A549 (cell line): Measurements from ENCODE around the gene MYH15.

Source experiments
- CHD4 ChIP-seq: fragments of 200-600 bp; sonication (generic); IDR thresholded peaks from 2 replicates; pipeline ENCODE4 v1.6.1; 2016; ENCODE audit warnings: antibody characterized with exemption, mild to moderate bottlenecking, borderline replicate concordance
- POLR2A ChIP-seq: IDR thresholded peaks from 2 replicates; pipeline ENCODE4 v1.6.1; 2012; ENCODE audit warnings: mild to moderate bottlenecking, low read length
- POLR2AphosphoS2 ChIP-seq: conservative IDR thresholded peaks from 2 replicates; pipeline ENCODE4 v1.6.1; 2012; ENCODE audit warnings: low read length, improper control_type of control experiment, inconsistent platforms

DNA sequence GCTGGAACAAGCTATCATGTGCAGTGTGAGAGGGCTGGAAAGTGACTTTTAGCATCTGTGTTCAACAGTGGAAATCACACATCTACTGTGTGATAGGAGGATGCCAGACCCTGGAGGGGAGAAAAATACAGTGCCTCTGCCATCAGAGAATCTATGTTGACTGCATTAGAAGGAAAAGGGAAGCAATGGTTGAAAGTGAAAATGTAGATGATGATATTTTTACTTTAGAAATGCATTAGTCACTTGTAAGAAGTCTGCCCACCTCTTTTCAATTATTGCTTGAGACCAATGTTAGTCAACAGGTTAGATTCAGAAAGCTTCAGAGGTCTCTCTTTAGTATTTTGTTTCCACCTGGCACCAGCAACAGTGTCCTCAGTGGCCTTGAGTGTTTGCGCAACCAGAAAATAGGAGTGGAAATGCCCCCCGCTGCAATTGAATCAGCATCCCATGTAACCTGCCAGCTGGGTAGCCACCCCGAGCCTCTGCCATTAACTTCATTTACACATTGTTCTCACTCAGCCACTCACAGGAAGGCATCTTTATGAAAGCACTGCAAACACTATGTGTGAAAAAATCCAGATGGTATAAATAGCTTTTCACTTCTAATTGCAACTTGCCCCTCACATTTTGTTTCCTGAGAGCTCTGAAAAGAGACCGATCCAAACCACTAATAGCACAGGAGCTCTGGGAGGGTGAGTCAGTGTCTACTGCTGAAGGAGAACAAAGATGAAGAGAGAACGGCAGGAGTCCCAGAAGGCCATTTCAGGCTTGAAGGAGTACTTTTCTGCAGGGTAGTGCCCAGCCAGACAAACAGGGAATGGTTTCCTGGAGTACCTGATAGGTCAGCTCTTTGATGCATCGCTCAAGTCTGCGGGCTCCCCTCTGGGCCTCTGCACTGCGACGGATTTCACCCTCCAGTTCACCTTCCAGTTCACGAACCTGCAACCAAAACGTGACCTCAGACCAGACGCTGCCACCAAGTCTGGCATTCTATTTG lies 122.0 kb downstream of the MYH15 start:
- TF ChIP-seq POLR2A (no peak), POLR2AphosphoS2 (no peak), CHD4 (no peak)
